Epithelial cell of esophagus (primary cell): Measurements from ENCODE around the gene PLXDC1.

Experiments used
- DNase-seq: peaks from one replicate; pipeline ENCODE4 v3.0.0; 2010; ENCODE audit warnings: low read depth
- H3K4me3 ChIP-seq: 2 replicates; pipeline ENCODE4 v1.5.1; 2011; ENCODE audit warnings: mild to moderate bottlenecking, low read length, control low read depth
- CTCF ChIP-seq: IDR thresholded peaks from 2 replicates; pipeline ENCODE4 v1.5.1; 2011; ENCODE audit warnings: low read depth, mild to moderate bottlenecking, low read length, control low read depth, inconsistent platforms; ENCODE audit not compliant: insufficient read depth; ENCODE audit errors: missing control alignments

The PLXDC1 gene

GRCh38 chr17:39167476-39167875 is 16.0 kb upstream of the PLXDC1 start:
- H3K4me3 ChIP-seq, result no peak overlapping the region
- DNase-seq, result no peak
- no peak for TF ChIP-seq CTCF

GRCh38 chr17:39166437-39167335 is 15.2 kb upstream of the PLXDC1 start:
- no peak overlapping the region for H3K4me3 ChIP-seq
- DNase-seq, result peak; percentile 42
- TF ChIP-seq CTCF, result no peak

GRCh38 chr17:39165841-39166349 is 14.5 kb upstream of the PLXDC1 start, which contains the start of gene ARL5C:
Gene ARL5C (minus strand): TSS chr17:39166161. CDS start chr17:39165760, 401 bp downstream.
- no peak for DNase-seq
- TF ChIP-seq CTCF, result no peak
- H3K4me3 ChIP-seq, result peak within 1 kb of the TSS; percentile 0

- TF ChIP-seq CTCF, result no peak
- peak overlapping the region; percentile 0 for H3K4me3 ChIP-seq
- no peak for DNase-seq
These were observed 13.9 kb upstream of the PLXDC1 start for GRCh38 chr17:39165178-39165840.

- peak overlapping the region; percentile 0 for H3K4me3 ChIP-seq
- TF ChIP-seq CTCF, result peak; percentile 90
- DNase-seq, result peak; percentile 80
These were observed 13.3 kb upstream of the PLXDC1 start for GRCh38 chr17:39164675-39165143.

GRCh38 chr17:39161962-39162361 is 10.5 kb upstream of the PLXDC1 start:
- no peak for DNase-seq
- TF ChIP-seq CTCF, result no peak
- H3K4me3 ChIP-seq, result no peak overlapping the region
